Effector CD4-positive, alpha-beta T cell (primary cell): Measurements from ENCODE around the gene RHOBTB3.

Source experiments
- DNase-seq: peaks from one replicate; pipeline ENCODE4 v3.0.0-alpha.2; 2020

Gene RHOBTB3

DNA sequence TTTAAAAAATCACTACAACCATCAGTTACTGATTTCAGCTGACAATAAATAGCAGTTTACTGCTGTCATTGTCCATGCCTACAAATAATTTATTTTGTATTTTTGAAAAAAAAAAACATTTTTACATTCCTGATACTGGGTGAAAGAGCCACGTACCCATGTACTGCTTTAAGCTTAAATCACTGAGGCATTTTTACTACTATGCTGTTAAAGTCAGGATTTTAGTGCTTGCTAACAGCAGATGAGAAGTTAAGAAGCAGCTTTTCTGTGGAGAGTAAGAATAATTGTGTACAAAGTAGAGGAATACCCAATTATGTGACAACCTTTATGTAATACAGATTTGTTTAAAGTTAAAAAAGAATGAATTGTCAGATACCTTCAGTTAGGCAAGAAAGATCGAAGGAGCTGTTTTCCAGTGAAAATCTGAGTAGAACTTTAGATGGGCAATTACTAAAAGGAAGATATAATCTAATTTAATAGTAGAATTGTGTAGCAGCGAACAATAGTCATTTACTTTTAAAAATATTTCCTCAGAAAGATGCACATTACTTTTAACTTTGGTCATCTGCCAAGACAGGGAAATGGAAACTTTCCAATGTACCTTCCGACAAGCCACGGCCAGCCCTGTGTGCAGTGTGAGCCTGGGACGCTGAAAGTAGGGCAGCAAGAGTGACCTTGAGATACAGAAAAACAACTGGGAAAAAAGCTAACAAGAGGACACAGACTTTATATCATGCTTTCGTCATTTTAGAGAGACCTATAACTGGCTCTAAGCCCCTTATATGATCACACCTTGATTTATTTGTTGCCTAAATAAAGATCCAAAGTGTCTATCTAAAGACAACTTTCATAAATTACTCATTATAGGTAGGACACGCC, 39.9 kb downstream of the RHOBTB3 start:
- DNase-seq = no peak

DNA sequence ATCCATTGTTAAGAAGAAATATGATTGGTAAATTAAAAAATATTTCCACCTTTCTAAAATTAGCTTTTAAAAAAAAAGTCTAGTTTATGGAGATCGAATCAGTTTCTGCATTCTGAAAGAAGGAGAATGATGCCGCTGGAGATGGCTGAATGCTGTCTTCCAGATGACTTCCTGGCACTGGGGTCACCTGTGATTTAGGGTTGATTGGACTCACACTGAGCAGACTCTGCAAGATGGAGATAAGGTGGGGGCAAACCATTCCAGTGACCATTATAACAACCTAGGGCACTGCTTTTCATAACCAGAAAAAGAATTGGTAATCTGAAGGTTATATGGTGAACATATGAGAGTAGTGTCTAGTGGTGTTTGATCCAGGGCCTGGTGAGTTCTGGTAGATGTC, 40.8 kb downstream of the RHOBTB3 start:
- DNase-seq = no peak

DNA sequence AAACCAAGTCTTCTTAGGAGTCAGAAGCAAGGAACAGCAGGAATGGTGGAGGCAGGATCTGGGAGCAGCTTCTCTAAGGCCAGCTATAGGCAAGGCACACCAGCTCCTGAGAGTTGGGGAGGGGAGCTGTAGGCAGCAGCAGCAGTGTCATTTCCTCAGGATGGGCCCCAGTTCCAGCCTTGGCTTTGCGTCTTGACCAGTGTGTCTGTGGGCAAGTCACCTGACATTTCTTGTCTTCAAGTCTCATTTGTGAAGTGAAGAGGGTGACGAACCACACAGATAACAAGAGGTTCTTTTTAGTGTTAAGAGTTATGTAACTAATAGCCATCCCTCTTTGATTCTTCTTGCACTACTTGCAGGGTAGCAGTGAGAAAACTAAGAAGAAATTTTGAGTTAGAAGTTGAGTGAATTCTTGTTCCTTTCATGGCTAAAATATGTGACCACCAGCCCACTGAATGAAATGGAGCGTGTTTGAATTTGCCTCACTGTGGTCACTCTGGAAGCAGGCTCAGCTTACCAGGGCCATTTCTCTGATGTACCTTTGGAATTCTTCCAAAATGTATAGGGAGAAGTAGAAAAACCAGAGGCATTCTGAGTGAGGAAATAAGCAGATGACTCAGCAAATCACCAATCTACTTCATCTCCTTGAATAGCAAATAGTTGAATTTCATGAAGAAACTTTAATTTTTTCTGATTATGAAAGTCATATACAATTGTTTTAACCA, 42.4 kb downstream of the RHOBTB3 start:
- no peak for DNase-seq

DNA sequence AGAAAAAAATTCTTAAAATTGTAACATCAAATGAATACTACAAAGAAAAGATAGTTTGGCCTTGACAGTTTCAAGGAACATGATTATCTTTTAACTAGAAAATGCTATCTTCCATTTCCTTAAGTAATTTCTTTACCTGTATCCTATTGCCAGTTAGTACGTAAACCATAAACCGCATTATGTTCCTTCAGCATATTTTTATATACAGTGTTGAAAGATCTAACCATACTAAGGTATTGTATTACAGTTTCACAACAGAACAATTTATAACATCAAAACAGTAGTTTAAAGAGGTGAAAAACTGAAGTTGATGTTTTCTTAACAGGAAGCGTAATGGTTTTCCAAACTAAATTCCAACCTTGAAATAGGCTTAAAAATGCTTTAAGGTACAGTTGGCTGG, 46.3 kb downstream of the RHOBTB3 start:
- DNase-seq = no peak

DNA sequence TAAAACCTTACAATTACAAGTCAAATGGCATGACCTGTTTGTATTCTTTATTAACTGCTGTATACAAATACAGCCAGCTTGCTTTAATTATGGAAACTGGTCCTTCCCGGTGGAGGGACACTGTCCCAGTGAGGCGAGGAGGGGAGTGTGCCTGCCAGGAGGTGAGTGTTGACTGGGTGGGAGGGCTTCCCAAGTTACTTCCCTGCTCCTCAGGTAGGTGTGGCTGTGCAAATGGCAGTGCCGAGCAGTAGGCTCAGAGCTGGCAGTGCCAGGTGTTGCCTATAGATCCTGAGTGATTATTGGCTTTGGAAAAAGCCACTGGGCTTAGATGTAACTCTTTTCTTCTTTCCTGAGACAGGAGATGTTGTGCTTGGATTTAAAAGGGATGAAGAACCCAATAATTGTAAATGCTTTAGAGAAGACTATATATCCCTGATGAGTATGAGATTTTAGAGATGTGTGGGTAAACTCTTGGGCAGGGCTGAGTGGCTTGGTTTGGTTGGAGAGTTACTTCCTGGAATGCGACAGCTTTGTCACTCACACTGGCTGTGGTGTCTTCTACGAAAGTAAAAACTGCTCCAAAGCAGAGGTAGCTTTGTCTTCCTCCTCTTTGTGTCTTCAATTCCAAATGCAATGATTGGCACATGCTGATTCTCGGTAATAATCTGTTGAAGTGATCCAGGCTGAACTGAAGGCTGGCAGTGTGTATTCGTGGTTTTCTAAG, 47.7 kb downstream of the RHOBTB3 start:
- no peak for DNase-seq

DNA sequence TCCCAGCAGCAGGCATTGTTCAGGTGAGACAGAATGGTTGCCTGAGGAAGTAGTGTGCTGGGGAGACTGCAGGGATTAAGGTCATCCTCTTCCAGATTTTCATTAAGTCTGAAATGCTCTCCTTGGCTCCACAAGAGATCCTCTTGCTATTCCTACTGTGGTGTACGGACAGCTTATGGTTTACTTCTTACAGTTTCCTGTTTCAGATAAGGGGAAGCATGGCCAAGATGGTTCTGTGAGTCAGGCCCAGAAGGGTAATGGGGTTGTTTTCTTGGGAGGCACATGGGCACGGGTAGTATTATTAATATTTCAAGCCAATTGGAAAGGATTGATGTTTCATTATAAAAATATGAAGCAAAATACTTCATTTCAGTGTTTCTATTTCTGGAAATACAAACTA, 48.5 kb downstream of the RHOBTB3 start:
- no peak for DNase-seq

DNA sequence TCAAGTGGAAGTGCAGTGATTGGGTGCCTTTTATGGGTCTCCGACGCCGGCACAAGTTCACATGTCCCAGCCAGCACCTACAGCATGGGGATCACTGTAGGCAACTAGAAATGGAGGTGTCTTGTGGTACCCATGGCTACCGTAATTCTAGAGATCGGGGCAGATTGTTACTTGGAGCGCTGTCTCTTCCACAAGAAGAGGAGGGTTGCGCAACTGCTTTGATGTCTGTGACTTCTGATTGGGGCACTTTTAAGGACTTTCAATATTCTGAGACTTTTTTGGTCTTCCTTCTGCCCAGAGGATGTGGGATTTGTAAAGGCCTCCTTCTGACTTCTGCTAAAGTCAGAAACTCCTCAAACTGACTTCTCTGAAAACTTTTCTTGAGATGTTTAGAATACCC, 49.5 kb downstream of the RHOBTB3 start:
- DNase-seq = no peak

DNA sequence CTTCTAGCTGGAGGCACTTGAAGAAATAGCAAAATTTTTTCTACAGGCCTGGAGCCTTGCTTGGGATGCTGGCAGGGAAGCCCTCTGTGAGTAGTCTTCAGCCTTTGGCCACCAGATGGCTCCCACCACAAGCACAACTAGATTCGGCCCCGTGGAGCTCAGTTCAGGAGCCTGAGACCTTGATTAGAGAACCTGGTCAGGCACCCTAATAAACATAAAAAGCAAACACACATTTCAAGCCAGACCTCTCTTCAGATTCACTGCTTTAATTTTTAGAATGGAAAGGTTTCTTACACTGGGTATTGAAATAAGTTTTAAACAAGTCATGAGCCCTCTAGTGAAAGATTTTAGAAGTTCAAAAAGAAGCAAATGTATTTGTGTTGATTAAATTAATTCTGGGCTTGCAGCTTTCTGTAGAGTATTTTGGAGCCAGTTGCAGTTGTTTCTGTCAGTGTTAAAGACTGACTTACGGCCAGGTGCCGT, 50.0 kb downstream of the RHOBTB3 start:
- DNase-seq = peak; percentile 63

DNA sequence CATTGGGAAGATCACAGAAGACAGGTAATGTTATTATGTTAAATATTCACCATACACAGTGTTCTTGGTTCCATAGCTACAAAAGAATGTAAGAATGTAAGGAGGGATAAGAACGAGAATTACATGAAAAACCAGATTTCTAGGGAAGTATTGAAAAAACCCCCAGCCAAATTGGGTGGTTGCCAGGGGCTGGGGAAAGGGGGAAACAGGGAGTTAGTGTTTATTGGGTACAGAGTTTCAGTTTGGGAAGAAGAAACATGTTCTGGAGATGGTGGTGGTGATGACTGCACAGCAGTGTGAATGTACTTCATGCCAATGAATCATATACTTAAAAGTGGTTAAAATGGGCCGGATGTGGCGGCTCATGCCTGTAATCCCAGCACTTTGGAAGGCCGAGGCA, 51.0 kb downstream of the RHOBTB3 start:
- DNase-seq = no peak

DNA sequence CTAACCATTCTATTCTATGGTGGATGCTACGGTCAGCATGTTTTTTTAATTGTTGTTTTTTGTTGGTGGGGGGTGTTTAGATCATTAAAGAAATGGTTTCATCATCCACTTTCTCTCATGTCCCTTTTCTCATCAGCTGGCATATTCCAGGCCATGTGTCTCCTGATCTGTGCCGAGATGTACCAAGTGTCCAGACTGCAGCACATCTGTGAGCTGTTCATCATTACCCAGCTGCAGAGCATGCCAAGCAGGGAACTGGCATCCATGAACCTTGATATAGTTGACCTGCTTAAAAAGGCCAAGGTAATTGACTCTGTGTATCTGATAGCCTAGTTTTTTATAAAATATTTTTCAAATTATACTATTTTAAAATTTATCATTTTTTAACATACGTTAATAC, 52.5 kb downstream of the RHOBTB3 start:
- DNase-seq = no peak

DNA sequence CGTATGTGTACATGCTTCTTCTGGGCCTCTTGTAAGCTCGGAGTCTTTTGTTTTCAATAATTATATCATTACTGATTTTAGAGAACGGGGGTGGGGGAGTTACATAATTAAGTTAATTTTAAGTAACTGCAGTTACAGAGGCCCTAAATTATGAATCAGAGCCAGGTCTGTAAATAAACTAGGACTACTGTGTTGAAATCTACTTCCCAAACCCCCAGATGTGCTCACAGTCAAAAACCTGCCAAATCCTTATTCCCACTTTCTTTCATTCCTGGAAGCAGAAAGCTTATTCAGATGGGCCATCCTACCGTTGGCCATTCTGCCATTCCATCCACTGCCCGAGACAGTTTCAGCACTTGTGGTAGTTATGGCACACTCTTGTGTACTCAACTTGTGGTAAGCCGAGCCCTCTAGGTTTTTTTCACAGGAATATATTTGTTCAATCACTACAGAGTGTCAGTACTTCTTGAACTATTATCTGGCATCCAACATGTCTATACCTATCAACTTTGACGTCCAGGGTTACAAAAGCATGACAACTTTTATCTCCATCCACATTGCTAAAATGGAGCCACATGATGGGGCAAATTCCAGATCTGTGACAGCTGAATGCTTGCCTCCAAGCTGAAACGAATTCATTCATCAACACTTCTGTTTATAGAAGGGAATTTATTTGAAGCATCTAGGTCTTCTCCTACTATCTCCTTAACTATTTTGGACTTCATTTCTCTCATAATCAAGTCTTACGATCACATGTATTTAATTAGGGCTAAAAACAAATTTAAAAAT, 53.6 kb downstream of the RHOBTB3 start:
- DNase-seq = no peak

DNA sequence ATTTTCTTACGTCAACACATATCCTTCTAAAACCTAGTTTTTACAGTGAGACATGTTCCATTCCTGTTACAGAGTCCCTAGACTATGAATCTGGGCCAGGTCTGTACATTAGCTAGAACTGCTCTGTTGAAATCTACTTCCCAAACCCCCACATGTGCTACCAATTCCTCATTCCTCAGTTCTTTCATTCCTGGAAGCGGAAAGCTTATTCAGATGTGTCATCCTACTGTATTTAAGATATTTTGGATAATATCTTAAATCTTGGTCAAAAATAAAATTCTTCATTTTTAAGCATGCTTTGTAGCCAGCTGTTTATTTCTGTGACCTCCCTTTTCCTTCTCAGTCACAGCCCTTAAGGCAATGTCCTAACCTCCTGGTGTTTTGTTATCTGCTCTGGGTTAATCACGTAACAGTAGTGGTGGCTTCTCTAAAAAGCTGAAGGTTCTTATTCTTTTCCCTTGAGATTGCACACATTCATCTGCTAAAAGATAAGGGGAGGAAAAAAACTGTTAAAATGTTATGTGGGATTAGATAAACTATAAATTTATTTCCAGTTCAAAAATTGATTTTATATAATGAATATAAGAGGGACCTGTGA, 55.8 kb downstream of the RHOBTB3 start:
- no peak for DNase-seq

DNA sequence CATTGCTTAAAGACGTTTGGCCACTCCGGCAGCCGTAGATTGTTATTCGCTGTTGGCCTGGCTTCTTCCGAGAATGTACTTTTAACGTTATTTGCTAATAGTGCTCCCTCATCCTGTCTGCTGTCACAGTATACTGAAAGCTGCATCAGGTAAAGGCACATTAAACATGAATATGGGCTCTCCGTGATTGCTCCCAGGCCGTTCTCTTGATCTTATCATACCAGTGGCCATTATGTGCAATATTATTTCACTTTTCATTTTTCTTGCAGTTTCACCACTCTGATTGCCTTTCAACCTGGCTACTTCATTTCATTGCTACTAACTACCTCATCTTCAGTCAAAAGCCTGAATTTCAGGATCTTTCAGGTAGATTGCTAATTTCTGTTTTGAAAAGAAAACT, 57.4 kb downstream of the RHOBTB3 start:
- DNase-seq = no peak

DNA sequence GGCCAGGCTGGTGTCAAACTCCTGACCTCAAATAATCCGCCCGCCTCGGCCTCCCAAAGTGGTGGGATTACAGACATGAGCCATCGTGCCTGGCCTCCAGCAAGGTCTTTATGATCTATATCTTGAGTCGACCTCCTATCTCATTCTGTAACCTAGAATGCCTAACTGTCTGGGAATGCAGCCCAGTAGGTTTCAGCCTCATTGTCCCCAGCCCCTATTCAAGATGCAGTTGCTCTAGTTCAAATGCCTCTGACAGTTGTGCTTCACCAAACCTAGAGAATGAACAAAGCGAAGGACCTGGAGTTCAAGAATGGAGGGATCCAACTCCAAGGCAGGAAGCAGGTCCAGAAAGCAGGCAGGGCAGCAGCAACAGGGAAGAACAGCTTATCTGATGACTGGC, 60.6 kb downstream of the RHOBTB3 start:
- no peak for DNase-seq

DNA sequence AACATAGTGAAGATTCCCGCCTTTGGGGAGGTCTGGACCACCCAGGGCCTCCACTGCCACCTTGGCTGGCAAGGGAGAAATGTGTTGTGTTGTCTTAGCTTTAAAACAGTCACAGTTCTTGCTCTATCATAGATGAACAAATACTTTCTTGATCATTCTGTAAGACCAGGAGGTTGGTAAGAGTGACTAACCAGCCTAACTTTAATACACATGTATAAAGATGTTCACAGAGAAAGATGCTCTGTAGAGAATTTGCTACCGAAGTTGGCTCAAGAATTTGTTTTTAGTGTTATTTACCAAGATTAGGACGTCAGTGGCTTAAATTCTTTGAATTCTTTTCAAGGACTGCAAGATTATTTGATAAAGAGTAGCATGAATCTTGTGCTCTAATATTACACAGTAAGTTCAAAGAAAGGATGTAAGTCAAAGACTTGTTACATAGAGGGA, 63.0 kb downstream of the RHOBTB3 start:
- DNase-seq = no peak

DNA sequence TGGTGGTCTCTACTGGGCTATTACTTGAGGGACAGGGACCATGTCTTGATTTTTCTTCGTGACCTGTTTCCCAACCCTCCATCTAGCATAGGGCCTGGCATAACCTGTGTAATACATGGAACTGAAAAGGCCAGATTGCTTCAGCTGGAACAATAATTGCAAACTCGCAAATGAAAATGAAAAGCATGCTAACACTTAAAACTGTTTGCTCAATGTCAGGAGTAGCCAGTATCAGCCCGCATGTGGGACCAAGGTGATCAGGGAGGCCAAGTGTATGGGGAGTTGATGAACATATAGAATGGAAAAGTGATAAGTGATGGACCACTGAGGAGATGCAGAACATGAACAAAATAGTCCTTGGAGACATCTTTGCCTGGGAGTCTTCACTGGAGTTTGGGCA, 66.2 kb downstream of the RHOBTB3 start:
- no peak for DNase-seq

DNA sequence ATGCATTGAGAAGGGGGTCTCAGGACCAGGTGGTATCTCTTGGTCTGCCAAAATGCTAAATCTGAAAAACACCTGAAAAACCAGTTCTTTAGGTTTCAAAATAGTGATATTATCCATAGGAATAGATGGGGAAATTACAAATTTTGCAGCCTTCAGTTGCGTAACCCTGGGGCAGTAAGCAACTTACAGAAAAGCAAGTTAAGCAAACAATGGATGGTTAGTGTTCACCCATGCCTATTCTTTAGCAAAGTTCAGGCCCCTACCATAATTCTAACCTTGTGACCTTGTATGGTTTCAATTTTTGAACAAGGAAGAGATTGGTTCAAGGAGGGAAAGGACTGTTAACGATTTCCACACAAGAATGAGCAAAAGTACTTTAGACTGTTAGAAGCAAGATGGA, 66.9 kb downstream of the RHOBTB3 start:
- DNase-seq = no peak

DNA sequence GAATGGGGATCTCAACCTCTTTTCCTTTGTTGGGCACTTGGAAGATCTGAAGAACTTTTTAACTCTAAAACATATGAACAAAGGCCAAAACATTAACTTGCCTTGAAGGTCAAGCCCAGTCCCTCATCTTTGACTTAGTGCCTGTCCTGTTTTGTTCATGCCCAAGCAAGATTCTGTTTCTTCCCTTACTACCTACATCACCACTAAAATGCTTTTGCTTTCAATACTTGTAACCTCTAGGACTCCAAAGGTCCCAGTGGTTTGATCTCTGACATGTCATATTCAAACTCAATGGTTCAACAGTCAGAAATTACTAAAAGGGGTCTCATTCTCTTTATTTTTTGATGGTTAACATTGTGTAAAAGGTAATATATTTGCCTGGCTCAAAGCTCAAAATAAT, 67.4 kb downstream of the RHOBTB3 start:
- DNase-seq = no peak

DNA sequence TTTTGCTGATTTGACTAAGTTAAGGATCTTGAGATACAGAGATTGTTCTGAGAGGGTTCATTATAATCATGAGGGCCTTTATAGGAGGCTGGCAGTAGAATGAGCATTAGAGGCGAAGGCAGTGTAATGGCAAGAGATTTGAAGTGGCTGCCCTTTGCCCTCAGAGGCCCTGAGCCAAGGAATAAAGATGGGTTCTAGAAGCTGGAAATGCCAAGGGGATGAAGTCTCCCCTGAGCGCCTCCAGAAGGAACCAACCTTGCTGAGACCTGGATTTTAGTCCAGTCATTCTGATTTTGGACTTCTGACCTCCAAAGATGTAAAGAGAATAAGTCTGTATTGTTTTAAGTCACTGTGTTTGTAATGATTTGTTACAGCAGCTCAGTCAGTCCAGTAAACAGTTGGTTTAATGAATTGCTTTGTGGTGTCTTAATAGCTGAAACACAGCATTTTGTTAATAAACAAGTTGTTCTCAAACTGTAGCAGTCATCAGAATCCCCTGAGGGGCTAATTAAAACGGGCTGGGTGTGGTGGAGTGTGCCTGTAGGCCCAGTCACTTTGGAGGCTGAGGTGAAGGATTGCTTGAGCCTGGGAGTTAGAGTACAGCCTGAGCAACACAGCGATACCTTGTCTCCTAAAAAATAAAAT, 68.2 kb downstream of the RHOBTB3 start:
- DNase-seq = no peak

DNA sequence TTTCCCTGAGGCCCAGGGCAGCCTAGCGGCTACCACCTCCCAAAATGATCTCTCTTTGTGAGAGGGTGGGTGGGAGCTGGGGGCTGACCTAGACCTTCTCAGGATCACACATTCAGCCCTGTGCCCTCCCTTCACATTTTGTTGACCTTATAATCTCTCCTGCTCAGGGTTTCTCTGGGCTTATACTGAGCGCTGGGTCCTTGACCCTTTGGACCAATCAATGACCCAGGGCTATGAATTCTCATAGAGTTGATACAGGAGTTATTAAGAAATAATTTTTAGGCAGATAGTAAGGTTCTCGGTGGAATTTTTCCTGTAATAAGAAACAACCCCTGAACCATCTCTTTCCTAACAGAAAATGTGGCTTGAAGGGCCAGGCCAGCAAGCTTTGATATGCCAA, 69.4 kb downstream of the RHOBTB3 start:
- no peak for DNase-seq

DNA sequence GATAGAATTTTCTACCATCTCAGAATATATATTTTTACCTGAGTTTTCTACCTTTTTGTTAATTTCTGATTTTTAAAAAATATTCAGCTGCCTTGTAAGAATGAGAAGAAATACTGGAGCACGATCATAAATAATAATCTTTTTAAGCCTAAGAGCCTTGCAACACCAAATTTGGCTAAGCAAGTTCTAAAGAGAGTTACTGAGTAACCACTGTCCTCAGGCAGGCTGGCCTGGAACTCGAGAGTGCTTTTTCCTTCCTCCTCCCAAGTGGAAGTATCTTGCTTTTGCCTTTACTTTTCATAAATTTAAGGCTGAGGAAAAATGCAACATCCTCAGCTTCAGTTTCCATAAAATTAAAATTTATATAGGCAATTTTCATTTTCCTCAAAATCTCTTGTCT, 70.4 kb downstream of the RHOBTB3 start:
- no peak for DNase-seq

DNA sequence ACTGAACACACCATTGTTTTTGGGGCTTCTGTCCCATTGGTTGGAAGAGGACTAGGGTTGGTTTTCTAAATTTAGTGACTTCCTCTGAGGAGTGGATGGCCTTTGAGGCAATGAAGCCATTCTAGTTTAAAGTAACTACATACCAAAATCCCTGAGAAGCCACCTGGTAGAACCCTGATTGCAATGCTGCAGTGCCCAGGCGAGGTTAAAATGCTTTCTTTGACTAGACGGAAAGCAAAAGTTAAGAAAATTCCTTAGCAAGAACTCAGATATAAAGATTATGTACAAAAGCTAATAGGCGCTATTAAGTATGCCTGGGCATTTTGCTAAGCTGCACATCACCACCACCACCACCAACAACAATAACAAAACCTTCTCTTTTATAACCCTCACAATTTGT, 70.8 kb downstream of the RHOBTB3 start:
- DNase-seq = no peak
